H9 (cell line): ENCODE data around the gene CTNNA3. TPM values are rescaled to one million over a fixed set of nuclear protein-coding genes. Genes with fewer than 3 reads are reported as not detected.

Experiments used
- DNase-seq: peaks from one replicate; pipeline ENCODE4 v3.0.0-alpha.2; 2017
- H2AFZ ChIP-seq: one replicate; pipeline ENCODE4 v1.6.1; 2013; ENCODE audit warnings: mild to moderate bottlenecking, low read length, control low read depth, moderate library complexity
- H2AK5ac ChIP-seq: 2 replicates; pipeline ENCODE4 v1.6.1; 2013; ENCODE audit warnings: low read length, control low read depth, mixed read lengths; ENCODE audit not compliant: insufficient read length
- H2BK120ac ChIP-seq: one replicate; pipeline ENCODE4 v1.6.1; 2013; ENCODE audit warnings: low read depth, mild to moderate bottlenecking, low read length, control low read depth, inconsistent platforms; ENCODE audit not compliant: poor library complexity, severe bottlenecking
- H2BK12ac ChIP-seq: 2 replicates; pipeline ENCODE4 v1.6.1; 2013; ENCODE audit warnings: low read length, control low read depth, mixed read lengths, low read depth; ENCODE audit not compliant: insufficient read length
- H2BK15ac ChIP-seq: 2 replicates; pipeline ENCODE4 v1.6.1; 2013; ENCODE audit warnings: low read depth, low read length, control low read depth
- H2BK20ac ChIP-seq: one replicate; pipeline ENCODE4 v1.6.1; 2013; ENCODE audit warnings: low read depth, mild to moderate bottlenecking, low read length, control low read depth, inconsistent platforms; ENCODE audit not compliant: poor library complexity, severe bottlenecking
- H2BK5ac ChIP-seq: 2 replicates; pipeline ENCODE4 v1.6.1; 2013; ENCODE audit warnings: low read length, control low read depth, mixed read lengths; ENCODE audit not compliant: insufficient read length
- H3K14ac ChIP-seq: 2 replicates; pipeline ENCODE4 v1.6.1; 2013; ENCODE audit warnings: low read length, control low read depth; ENCODE audit not compliant: insufficient read depth
- H3K18ac ChIP-seq: 2 replicates; pipeline ENCODE4 v1.6.1; 2013; ENCODE audit warnings: low read depth, mild to moderate bottlenecking, mixed read lengths, low read length, control low read depth; ENCODE audit not compliant: insufficient read length
- H3K23ac ChIP-seq: 2 replicates; pipeline ENCODE4 v1.6.1; 2013; ENCODE audit warnings: low read length, control low read depth, mixed read lengths, low read depth; ENCODE audit not compliant: insufficient read length
- H3K23me2 ChIP-seq: 2 replicates; pipeline ENCODE4 v1.6.1; 2013; ENCODE audit warnings: low read depth, mild to moderate bottlenecking, mixed read lengths, low read length, control low read depth; ENCODE audit not compliant: insufficient read length, poor library complexity, severe bottlenecking
- H3K27ac ChIP-seq: 2 replicates; pipeline ENCODE4 v1.5.1; 2013; ENCODE audit warnings: low read length, control low read depth, mixed read lengths, low read depth; ENCODE audit not compliant: insufficient read length
- H3K27me3 ChIP-seq: 2 replicates; pipeline ENCODE4 v1.6.1; 2013; ENCODE audit warnings: low read length, control low read depth, inconsistent platforms; ENCODE audit not compliant: insufficient read depth
- H3K4ac ChIP-seq: 2 replicates; pipeline ENCODE4 v1.6.1; 2013; ENCODE audit warnings: low read depth, mild to moderate bottlenecking, control low read depth, inconsistent platforms, low read length, moderate library complexity
- H3K4me1 ChIP-seq: 2 replicates; pipeline ENCODE4 v1.6.1; 2013; ENCODE audit warnings: low read length, control low read depth, inconsistent platforms; ENCODE audit not compliant: insufficient read depth
- H3K4me2 ChIP-seq: 2 replicates; pipeline ENCODE4 v1.6.1; 2013; ENCODE audit warnings: low read length, control low read depth, mixed read lengths; ENCODE audit not compliant: insufficient read length, insufficient read depth
- H3K56ac ChIP-seq: 2 replicates; pipeline ENCODE4 v1.6.1; 2013; ENCODE audit warnings: low read depth, mild to moderate bottlenecking, mixed read lengths, low read length, control low read depth; ENCODE audit not compliant: insufficient read length
- H3K79me1 ChIP-seq: 2 replicates; pipeline ENCODE4 v1.6.1; 2013; ENCODE audit warnings: low read depth, mild to moderate bottlenecking, moderate library complexity, low read length, control low read depth, inconsistent platforms; ENCODE audit not compliant: insufficient read depth, poor library complexity, severe bottlenecking
- H3K79me2 ChIP-seq: 2 replicates; pipeline ENCODE4 v1.6.1; 2013; ENCODE audit warnings: low read length, control low read depth, inconsistent platforms; ENCODE audit not compliant: insufficient read depth
- H3K9ac ChIP-seq: 2 replicates; pipeline ENCODE4 v1.6.1; 2013; ENCODE audit warnings: low read length, control low read depth, mixed read lengths; ENCODE audit not compliant: insufficient read length; ENCODE audit errors: extremely low read depth
- H3K9me3 ChIP-seq: one replicate; pipeline ENCODE4 v1.6.1; 2013; ENCODE audit warnings: low read depth, low read length, inconsistent platforms; ENCODE audit not compliant: control insufficient read depth
- H3T11ph ChIP-seq: one replicate; pipeline ENCODE4 v1.6.1; 2013; ENCODE audit warnings: mild to moderate bottlenecking, low read length, control low read depth, inconsistent platforms
- H4K20me1 ChIP-seq: one replicate; pipeline ENCODE4 v1.6.1; 2013; ENCODE audit not compliant: control insufficient read depth, insufficient read length, insufficient read depth
- H4K5ac ChIP-seq: 2 replicates; pipeline ENCODE4 v1.6.1; 2013; ENCODE audit warnings: low read depth, mild to moderate bottlenecking, mixed read lengths, low read length, control low read depth; ENCODE audit not compliant: insufficient read length
- H4K8ac ChIP-seq: replicated peaks from 2 replicates; pipeline ENCODE4 v1.6.1; 2013; ENCODE audit warnings: low read length, control low read depth, mixed read lengths, low read depth; ENCODE audit not compliant: insufficient read length
- H4K91ac ChIP-seq: 2 replicates; pipeline ENCODE4 v1.6.1; 2013; ENCODE audit warnings: low read depth, mild to moderate bottlenecking, moderate library complexity, mixed read lengths, low read length, control low read depth; ENCODE audit not compliant: insufficient read length
- H3K27ac Mint-ChIP-seq, 3 experiments: 2 replicates in 2 of 3; 3 replicates in 1 of 3; pipeline ENCODE4 v1.8.0; 2020 to 2021; ENCODE audit warnings: mixed read lengths in 3 of 3, mild to moderate bottlenecking in 1 of 3, moderate library complexity in 1 of 3
- H3K27me3 Mint-ChIP-seq: 2 replicates; pipeline ENCODE4 v1.8.0; 2021; ENCODE audit warnings: low read depth, mild to moderate bottlenecking, moderate library complexity, mixed read lengths
- H3K36me3 Mint-ChIP-seq, 3 experiments: 2 replicates in 2 of 3; 3 replicates in 1 of 3; pipeline ENCODE4 v1.8.0; 2020 to 2021; ENCODE audit warnings: low read depth in 3 of 3, mixed read lengths in 3 of 3; ENCODE audit not compliant: insufficient read depth in 1 of 3
- H3K4me1 Mint-ChIP-seq, 2 experiments: 2 replicates each; pipeline ENCODE4 v1.8.0; 2020; ENCODE audit warnings: mixed read lengths in 2 of 2
- H3K4me3 Mint-ChIP-seq, 2 experiments: 2 replicates in 1 of 2; 3 replicates in 1 of 2; pipeline ENCODE4 v1.8.0; 2020 to 2021; ENCODE audit warnings: mild to moderate bottlenecking in 2 of 2, mixed read lengths in 2 of 2, moderate library complexity in 1 of 2
- H3K9me3 Mint-ChIP-seq, 2 experiments: 2 replicates in 1 of 2; 3 replicates in 1 of 2; pipeline ENCODE4 v1.8.0; 2020; ENCODE audit warnings: mild to moderate bottlenecking in 2 of 2, mixed read lengths in 2 of 2, moderate library complexity in 1 of 2
- CTCF ChIP-seq: fragments of 200-600 bp; sonication (generic); conservative IDR thresholded peaks from 3 replicates; pipeline ENCODE4 v1.8.0; 2021; ENCODE audit warnings: antibody characterized with exemption, mild to moderate bottlenecking
- WGBS: extraction: QIAGEN DNeasy Blood & Tissue Kit; methylation state at CpG from one replicate; pipeline ENCODE4 v1.1.7; 2013; ENCODE audit warnings: missing lambda C conversion rate, low lambda C conversion rate, mixed read lengths; ENCODE audit not compliant: insufficient read length; ENCODE audit errors: extremely low coverage; 5-methylcytosine and 5-hydroxymethylcytosine counted together
- total RNA-seq: library from RNA; stranded (reverse); gene quantifications from 2 replicates; pipeline ENCODE4 v1.2.1, GENCODE V29; 2021

The CTNNA3 gene
- total RNA-seq, 1 experiment from 2014 or later, result 3.3 TPM

GRCh38 chr10:67269828-67270227, 426.2 kb downstream of the CTNNA3 start:
- Mint-ChIP-seq H3K36me3 (no peaks in the 10 kb centered on the region), H3K27ac (no peak overlapping the region), H3K4me1 (no peaks in the 10 kb centered on the region; a peak in 1 of 4 replicates), H3K9me3 (no peaks in the 10 kb centered on the region), H3K27me3 (no peaks in the 10 kb centered on the region), H3K4me3 (no peak overlapping the region)
- no peaks in the 10 kb centered on the region for H4K20me1 ChIP-seq
- H4K5ac ChIP-seq, result no peak overlapping the region
- H2AFZ ChIP-seq, result no peak overlapping the region
- no peak overlapping the region for H3K4me2 ChIP-seq
- DNase-seq, result no peak
- no peaks in the 10 kb centered on the region for H3K4me1 ChIP-seq
- H3K18ac ChIP-seq, result no peak overlapping the region
- H2BK5ac ChIP-seq, result no peak overlapping the region
- H2AK5ac ChIP-seq, result no peak overlapping the region
- H3K23ac ChIP-seq, result no peak overlapping the region
- H3K79me1 ChIP-seq, result no peaks in the 10 kb centered on the region
- no peak overlapping the region for H3K14ac ChIP-seq
- H3K27me3 ChIP-seq, result no peaks in the 10 kb centered on the region
- H3K27ac ChIP-seq, result no peak overlapping the region
- no peak overlapping the region for H3K4ac ChIP-seq
- no peak overlapping the region for H3K9ac ChIP-seq
- H4K8ac ChIP-seq, result no peak overlapping the region
- H2BK120ac ChIP-seq, result no peak overlapping the region
- H3K23me2 ChIP-seq, result no peaks in the 10 kb centered on the region
- no peak overlapping the region for H2BK12ac ChIP-seq
- TF ChIP-seq CTCF, result no peak
- no peaks in the 10 kb centered on the region for H3K9me3 ChIP-seq
- WGBS, result no CpG with 5 or more reads among the region's 3 CpGs
- no peak overlapping the region for H3K56ac ChIP-seq
- H2BK15ac ChIP-seq, result no peak overlapping the region
- H4K91ac ChIP-seq, result no peak overlapping the region
- no peaks in the 10 kb centered on the region for H3K79me2 ChIP-seq
- H2BK20ac ChIP-seq, result no peak overlapping the region
- H3T11ph ChIP-seq, result no peak overlapping the region
